ENCODE measurements around the gene DLX4. TPM values are rescaled to one million over a fixed set of nuclear protein-coding genes. Genes with fewer than 3 reads are reported as not detected.
A peak's percentile ranks its signal among the peaks of the same experiment; 100 is the strongest.

Gene DLX4
- total RNA-seq, 1 donor from 2014 or later: 0.29 TPM

GRCh38 chr17:49978501-49978900, 9.5 kb downstream of the DLX4 start:
- H3K27ac Mint-ChIP-seq (ENCODE audit: unreplicated experiment): no peak overlapping the region
- TF ChIP-seq, protein P1, sequence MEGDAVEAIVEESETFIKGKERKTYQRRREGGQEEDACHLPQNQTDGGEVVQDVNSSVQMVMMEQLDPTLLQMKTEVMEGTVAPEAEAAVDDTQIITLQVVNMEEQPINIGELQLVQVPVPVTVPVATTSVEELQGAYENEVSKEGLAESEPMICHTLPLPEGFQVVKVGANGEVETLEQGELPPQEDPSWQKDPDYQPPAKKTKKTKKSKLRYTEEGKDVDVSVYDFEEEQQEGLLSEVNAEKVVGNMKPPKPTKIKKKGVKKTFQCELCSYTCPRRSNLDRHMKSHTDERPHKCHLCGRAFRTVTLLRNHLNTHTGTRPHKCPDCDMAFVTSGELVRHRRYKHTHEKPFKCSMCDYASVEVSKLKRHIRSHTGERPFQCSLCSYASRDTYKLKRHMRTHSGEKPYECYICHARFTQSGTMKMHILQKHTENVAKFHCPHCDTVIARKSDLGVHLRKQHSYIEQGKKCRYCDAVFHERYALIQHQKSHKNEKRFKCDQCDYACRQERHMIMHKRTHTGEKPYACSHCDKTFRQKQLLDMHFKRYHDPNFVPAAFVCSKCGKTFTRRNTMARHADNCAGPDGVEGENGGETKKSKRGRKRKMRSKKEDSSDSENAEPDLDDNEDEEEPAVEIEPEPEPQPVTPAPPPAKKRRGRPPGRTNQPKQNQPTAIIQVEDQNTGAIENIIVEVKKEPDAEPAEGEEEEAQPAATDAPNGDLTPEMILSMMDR (IDR thresholded peaks at IDR 0.05; ENCODE audit: partially characterized antibody, unreplicated experiment): no peak
- H3K36me3 Mint-ChIP-seq (ENCODE audit: unreplicated experiment): no peaks in the 10 kb centered on the region
- peaks cover 11% of the 10 kb centered on the region for H3K27me3 Mint-ChIP-seq (ENCODE audit: unreplicated experiment)
- no peak for DNase-seq
- H3K4me1 Mint-ChIP-seq (ENCODE audit: low read depth, unreplicated experiment): peaks cover 5% of the 10 kb centered on the region
- H3K4me3 Mint-ChIP-seq (ENCODE audit: unreplicated experiment): no peak overlapping the region
- H3K9me3 Mint-ChIP-seq (ENCODE audit: unreplicated experiment): peaks cover 1% of the 10 kb centered on the region

- TF ChIP-seq, protein P1 (IDR thresholded peaks at IDR 0.05; ENCODE audit: partially characterized antibody, unreplicated experiment): no peak
- no peak overlapping the region for H3K27ac Mint-ChIP-seq (ENCODE audit: unreplicated experiment)
- no peaks in the 10 kb centered on the region for H3K36me3 Mint-ChIP-seq (ENCODE audit: unreplicated experiment)
- peaks cover 1% of the 10 kb centered on the region for H3K9me3 Mint-ChIP-seq (ENCODE audit: unreplicated experiment)
- peaks cover 11% of the 10 kb centered on the region for H3K27me3 Mint-ChIP-seq (ENCODE audit: unreplicated experiment)
- H3K4me3 Mint-ChIP-seq (ENCODE audit: unreplicated experiment): no peak overlapping the region
- no peak for DNase-seq
- peaks cover 5% of the 10 kb centered on the region for H3K4me1 Mint-ChIP-seq (ENCODE audit: low read depth, unreplicated experiment)
Observed at GRCh38 chr17:49979748-49980479, 10.9 kb downstream of the DLX4 start.

DNA sequence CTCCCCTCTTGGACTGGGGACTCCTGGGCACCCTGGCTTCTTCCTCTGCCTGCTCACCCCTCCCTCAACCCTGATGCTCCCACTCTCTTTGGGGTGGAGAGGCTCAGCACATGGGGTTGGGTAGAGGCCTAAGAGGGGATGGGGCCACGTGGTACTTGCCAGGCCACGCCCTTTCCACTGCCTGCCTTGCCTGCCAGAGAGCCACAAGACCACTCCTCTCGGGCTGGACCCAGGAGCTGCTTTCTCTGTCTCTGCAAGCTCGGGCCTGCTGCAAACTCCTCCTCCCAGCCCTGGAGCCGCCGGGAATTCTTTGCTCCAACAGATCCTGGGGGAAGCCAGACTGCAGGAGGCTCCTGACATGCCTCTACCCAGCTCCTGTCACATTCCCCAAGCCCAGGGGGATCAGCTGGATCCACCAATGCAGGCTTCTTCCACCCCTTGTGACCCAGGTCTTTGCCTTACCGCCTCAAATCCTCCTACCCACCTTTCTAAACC, 11.8 kb downstream of the DLX4 start:
- TF ChIP-seq, protein P1 (IDR thresholded peaks at IDR 0.05; ENCODE audit: partially characterized antibody, unreplicated experiment): no peak
- H3K9me3 Mint-ChIP-seq (ENCODE audit: unreplicated experiment): no peaks in the 10 kb centered on the region
- H3K27me3 Mint-ChIP-seq (ENCODE audit: unreplicated experiment): peaks cover 12% of the 10 kb centered on the region
- no peak overlapping the region for H3K27ac Mint-ChIP-seq (ENCODE audit: unreplicated experiment)
- no peaks in the 10 kb centered on the region for H3K36me3 Mint-ChIP-seq (ENCODE audit: unreplicated experiment)
- H3K4me1 Mint-ChIP-seq (ENCODE audit: low read depth, unreplicated experiment): peaks cover 5% of the 10 kb centered on the region
- DNase-seq: peak; percentile 48
- no peak overlapping the region for H3K4me3 Mint-ChIP-seq (ENCODE audit: unreplicated experiment)

DNA sequence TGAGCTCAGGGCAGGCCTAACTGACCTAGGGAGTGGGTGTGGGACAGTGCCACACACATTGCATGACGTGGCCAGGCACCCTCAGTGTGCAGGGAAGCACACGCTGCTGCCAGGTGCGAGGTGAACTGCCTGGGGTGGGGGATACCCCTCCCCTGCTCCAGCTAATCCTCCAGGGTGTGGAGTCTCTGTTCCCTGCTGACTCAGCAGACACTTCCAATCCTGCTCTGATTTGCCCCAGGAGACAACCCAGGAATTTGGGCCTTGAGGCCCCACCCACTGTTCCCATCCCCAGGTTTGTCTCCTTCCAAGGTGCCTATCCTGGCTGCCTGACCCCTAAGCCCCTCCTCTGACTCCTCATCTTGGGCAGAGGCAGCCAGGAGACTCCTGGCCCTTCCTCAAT, 15.3 kb downstream of the DLX4 start:
- DNase-seq: no peak
- Mint-ChIP-seq H3K36me3 (ENCODE audit: unreplicated experiment) (no peaks in the 10 kb centered on the region), H3K27me3 (ENCODE audit: unreplicated experiment) (peaks cover 19% of the 10 kb centered on the region), H3K4me1 (ENCODE audit: low read depth, unreplicated experiment) (peaks cover 2% of the 10 kb centered on the region), H3K27ac (ENCODE audit: unreplicated experiment) (no peak overlapping the region), H3K9me3 (ENCODE audit: unreplicated experiment) (peaks cover 5% of the 10 kb centered on the region), H3K4me3 (ENCODE audit: unreplicated experiment) (no peak overlapping the region)
- TF ChIP-seq, protein P1 (IDR thresholded peaks at IDR 0.05; ENCODE audit: partially characterized antibody, unreplicated experiment): no peak

GRCh38 chr17:49984776-49985175, 15.8 kb downstream of the DLX4 start:
- Mint-ChIP-seq H3K27ac (ENCODE audit: unreplicated experiment) (no peak overlapping the region), H3K4me3 (ENCODE audit: unreplicated experiment) (no peak overlapping the region), H3K36me3 (ENCODE audit: unreplicated experiment) (no peaks in the 10 kb centered on the region), H3K4me1 (ENCODE audit: low read depth, unreplicated experiment) (peaks cover 2% of the 10 kb centered on the region), H3K9me3 (ENCODE audit: unreplicated experiment) (peaks cover 5% of the 10 kb centered on the region), H3K27me3 (ENCODE audit: unreplicated experiment) (peaks cover 19% of the 10 kb centered on the region)
- TF ChIP-seq, protein P1 (IDR thresholded peaks at IDR 0.05; ENCODE audit: partially characterized antibody, unreplicated experiment): no peak
- DNase-seq: no peak

Measured in glutamatergic neuron (in vitro differentiated cells).